CD8-positive, alpha-beta memory T cell (primary cell): ENCODE measurements around the gene CLASP1. TPM values are rescaled to one million over a fixed set of nuclear protein-coding genes. Genes with fewer than 3 reads are reported as not detected.

ENCODE experiments used
- CTCF ChIA-PET: fragments of 350-600 bp; sonication (Branson Sonifier 250); formaldehyde crosslinking; loops from one replicate; lab custom pipeline; 2021; ENCODE audit warnings: antibody characterized with exemption; lab: Charles Lee
- POLR2A ChIA-PET: fragments of 350-600 bp; sonication (Branson Sonifier 250); formaldehyde crosslinking; loops from one replicate; lab custom pipeline; 2021; ENCODE audit warnings: antibody characterized with exemption; lab: Charles Lee
- DNase-seq, 5 donors: peaks; one replicate each; pipeline versions ENCODE4 v3.0.0 to v3.0.0-alpha.2; 2020 to 2022; ENCODE audit warnings: mixed read lengths in 1 of 5
- H3K27ac ChIP-seq: one replicate; pipeline ENCODE4 v1.7.0; 2013; ENCODE audit warnings: low read depth, mild to moderate bottlenecking, low read length, moderate library complexity
- H3K27me3 ChIP-seq: 2 replicates; pipeline ENCODE4 v1.7.0; 2013; ENCODE audit warnings: low read length, mild to moderate bottlenecking; ENCODE audit not compliant: insufficient read depth, poor library complexity, severe bottlenecking
- H3K36me3 ChIP-seq: 2 replicates; pipeline ENCODE4 v1.7.0; 2013; ENCODE audit warnings: mild to moderate bottlenecking, low read length, moderate library complexity; ENCODE audit not compliant: insufficient read depth
- H3K4me1 ChIP-seq: 2 replicates; pipeline ENCODE4 v1.7.0; 2013; ENCODE audit warnings: mild to moderate bottlenecking, low read length, moderate library complexity; ENCODE audit not compliant: insufficient read depth
- H3K4me3 ChIP-seq: 2 replicates; pipeline ENCODE4 v1.7.0; 2013; ENCODE audit warnings: mild to moderate bottlenecking, low read length
- H3K9me3 ChIP-seq: 2 replicates; pipeline ENCODE4 v1.7.0; 2013; ENCODE audit warnings: mild to moderate bottlenecking, low read length
- H3K27ac Mint-ChIP-seq, 8 donors: one replicate each; pipeline ENCODE4 v1.8.0; 2020 to 2021; ENCODE audit warnings: mixed read lengths in 8 of 8, mild to moderate bottlenecking in 6 of 8, inconsistent platforms in 3 of 8, moderate library complexity in 3 of 8
- H3K27me3 Mint-ChIP-seq, 2 donors: one replicate each; pipeline ENCODE4 v1.8.0; 2020 to 2021; ENCODE audit warnings: mixed read lengths in 2 of 2, mild to moderate bottlenecking in 1 of 2, moderate library complexity in 1 of 2
- H3K36me3 Mint-ChIP-seq, 3 donors: one replicate each; pipeline ENCODE4 v1.8.0; 2020 to 2021; ENCODE audit warnings: mixed read lengths in 3 of 3, inconsistent platforms in 1 of 3, mild to moderate bottlenecking in 1 of 3
- H3K4me1 Mint-ChIP-seq, 3 donors: one replicate each; pipeline ENCODE4 v1.8.0; 2020 to 2021; ENCODE audit warnings: mixed read lengths in 3 of 3, inconsistent platforms in 1 of 3, mild to moderate bottlenecking in 1 of 3
- H3K4me3 Mint-ChIP-seq, 7 donors: one replicate each; pipeline ENCODE4 v1.8.0; 2020 to 2021; ENCODE audit warnings: mixed read lengths in 7 of 7, mild to moderate bottlenecking in 6 of 7, moderate library complexity in 4 of 7, inconsistent platforms in 2 of 7
- H3K9me3 Mint-ChIP-seq, 5 donors: one replicate each; pipeline ENCODE4 v1.8.0; 2020 to 2022; ENCODE audit warnings: mixed read lengths in 5 of 5, mild to moderate bottlenecking in 3 of 5, moderate library complexity in 2 of 5, inconsistent platforms in 1 of 5
- polyA plus RNA-seq: library from polyadenylated mRNA; unstranded; fragments of 300-500 nt; fragmentation: Illumina TruSeq; gene quantifications from one replicate; pipeline ENCODE4 v1.2.3, GENCODE V29; 2021
- total RNA-seq, 2 experiments: library from RNA; stranded (reverse); gene quantifications; one replicate each; pipeline ENCODE4 v1.2.3, GENCODE V29; 2021

Gene CLASP1
- total and polyA plus RNA-seq, 3 experiments from 2014 or later: 22.2 to 66.0 (median 62.6) TPM

GRCh38 chr2:121505005-121505404 is 144.3 kb downstream of the CLASP1 start:
- H3K9me3 ChIP-seq: no peaks in the 10 kb centered on the region
- ChIA-PET POLR2A (no interaction called here), CTCF (no interaction called here)
- Mint-ChIP-seq H3K4me1 (peaks cover 38 to 57% (median 54%) of the 10 kb centered on the region in 3 donors), H3K27me3 (no peaks in the 10 kb centered on the region), H3K36me3 (peaks cover 24 to 81% (median 28%) of the 10 kb centered on the region in 3 donors), H3K4me3 (no peak overlapping the region), H3K9me3 (peaks cover 0 to 6% (median 2%) of the 10 kb centered on the region in 5 donors), H3K27ac (peak overlapping the region in 2 of 8 donors; percentile 20 to 48)
- peaks cover 12% of the 10 kb centered on the region for H3K36me3 ChIP-seq
- no peaks in the 10 kb centered on the region for H3K27me3 ChIP-seq
- DNase-seq: no peak
- no peaks in the 10 kb centered on the region for H3K4me1 ChIP-seq
- H3K27ac ChIP-seq: no peak overlapping the region
- H3K4me3 ChIP-seq: no peak overlapping the region

- H3K36me3 ChIP-seq: peaks cover 12% of the 10 kb centered on the region
- no peak for DNase-seq
- CTCF ChIA-PET: no interaction called here
- Mint-ChIP-seq H3K36me3 (peaks cover 26 to 82% (median 32%) of the 10 kb centered on the region in 3 donors), H3K27me3 (no peaks in the 10 kb centered on the region), H3K9me3 (peaks cover 0 to 6% (median 2%) of the 10 kb centered on the region in 5 donors), H3K27ac (peak overlapping the region in 2 of 8 donors; percentile 4 to 52), H3K4me1 (peaks cover 37 to 59% (median 55%) of the 10 kb centered on the region in 3 donors), H3K4me3 (no peak overlapping the region)
- no peak overlapping the region for H3K4me3 ChIP-seq
- no peaks in the 10 kb centered on the region for H3K4me1 ChIP-seq
- no peaks in the 10 kb centered on the region for H3K27me3 ChIP-seq
- POLR2A ChIA-PET: no interaction called here
- no peak overlapping the region for H3K27ac ChIP-seq
- no peaks in the 10 kb centered on the region for H3K9me3 ChIP-seq
These were observed 144.9 kb downstream of the CLASP1 start for GRCh38 chr2:121504316-121504715.

GRCh38 chr2:121502781-121503180 is 146.5 kb downstream of the CLASP1 start:
- Mint-ChIP-seq H3K27ac (peak overlapping the region in 1 of 8 donors; percentile 6), H3K27me3 (no peaks in the 10 kb centered on the region), H3K36me3 (peaks cover 24 to 80% (median 32%) of the 10 kb centered on the region in 3 donors), H3K9me3 (peaks cover 0 to 2% (median 0%) of the 10 kb centered on the region in 5 donors), H3K4me3 (no peak overlapping the region), H3K4me1 (peaks cover 32 to 51% (median 43%) of the 10 kb centered on the region in 3 donors)
- ChIA-PET CTCF (no interaction called here), POLR2A (no interaction called here)
- Histone ChIP-seq H3K9me3 (no peaks in the 10 kb centered on the region), H3K36me3 (peaks cover 12% of the 10 kb centered on the region), H3K27ac (no peak overlapping the region), H3K4me3 (no peak overlapping the region), H3K27me3 (no peaks in the 10 kb centered on the region), H3K4me1 (no peaks in the 10 kb centered on the region)
- DNase-seq: no peak

- no peak overlapping the region for H3K27ac Mint-ChIP-seq
- peaks cover 24 to 78% (median 32%) of the 10 kb centered on the region in 3 donors for H3K36me3 Mint-ChIP-seq
- POLR2A ChIA-PET: no interaction called here
- no peaks in the 10 kb centered on the region for H3K4me1 ChIP-seq
- no peaks in the 10 kb centered on the region for H3K9me3 Mint-ChIP-seq
- CTCF ChIA-PET: no interaction called here
- no peaks in the 10 kb centered on the region for H3K27me3 Mint-ChIP-seq
- no peak overlapping the region for H3K4me3 Mint-ChIP-seq
- H3K27me3 ChIP-seq: no peaks in the 10 kb centered on the region
- no peaks in the 10 kb centered on the region for H3K9me3 ChIP-seq
- no peak overlapping the region for H3K27ac ChIP-seq
- peaks cover 12% of the 10 kb centered on the region for H3K36me3 ChIP-seq
- DNase-seq: no peak
- H3K4me1 Mint-ChIP-seq: peaks cover 29 to 46% (median 40%) of the 10 kb centered on the region in 3 donors
- H3K4me3 ChIP-seq: no peak overlapping the region
These were observed 147.0 kb downstream of the CLASP1 start for GRCh38 chr2:121502246-121502645.

GRCh38 chr2:121501554-121501953 is 147.7 kb downstream of the CLASP1 start:
- Histone ChIP-seq H3K27ac (no peak overlapping the region), H3K27me3 (no peaks in the 10 kb centered on the region), H3K9me3 (no peaks in the 10 kb centered on the region), H3K36me3 (peaks cover 15% of the 10 kb centered on the region), H3K4me3 (no peak overlapping the region), H3K4me1 (no peaks in the 10 kb centered on the region)
- peaks cover 23 to 42% (median 40%) of the 10 kb centered on the region in 3 donors for H3K4me1 Mint-ChIP-seq
- peak overlapping the region in 1 of 8 donors; percentile 29 for H3K27ac Mint-ChIP-seq
- peaks cover 24 to 80% (median 28%) of the 10 kb centered on the region in 3 donors for H3K36me3 Mint-ChIP-seq
- ChIA-PET CTCF (no interaction called here), POLR2A (interaction anchor here (0.6 kb wide), 1 partner anchor 144 kb away, joined by 3 read pairs; no protein-coding TSS in a partner anchor)
- H3K27me3 Mint-ChIP-seq: no peaks in the 10 kb centered on the region
- no peaks in the 10 kb centered on the region for H3K9me3 Mint-ChIP-seq
- no peak for DNase-seq
- H3K4me3 Mint-ChIP-seq: no peak overlapping the region

- Histone ChIP-seq H3K4me3 (no peak overlapping the region), H3K27me3 (no peaks in the 10 kb centered on the region), H3K4me1 (no peaks in the 10 kb centered on the region), H3K9me3 (no peaks in the 10 kb centered on the region), H3K36me3 (peaks cover 19% of the 10 kb centered on the region), H3K27ac (no peak overlapping the region)
- Mint-ChIP-seq H3K27me3 (no peaks in the 10 kb centered on the region), H3K4me1 (peaks cover 21 to 41% (median 40%) of the 10 kb centered on the region in 3 donors), H3K9me3 (no peaks in the 10 kb centered on the region), H3K27ac (peak overlapping the region in 3 of 8 donors; percentile 40 to 53 (median 52)), H3K4me3 (peak overlapping the region in 1 of 7 donors; percentile 26), H3K36me3 (peaks cover 24 to 79% (median 24%) of the 10 kb centered on the region in 3 donors)
- DNase-seq: no peak
- ChIA-PET CTCF (no interaction called here), POLR2A (no interaction called here)
These were observed 148.2 kb downstream of the CLASP1 start for GRCh38 chr2:121501031-121501430.

GRCh38 chr2:121498731-121499130 is 150.5 kb downstream of the CLASP1 start:
- Histone ChIP-seq H3K4me1 (no peaks in the 10 kb centered on the region), H3K27ac (no peak overlapping the region), H3K36me3 (peaks cover 21% of the 10 kb centered on the region), H3K9me3 (no peaks in the 10 kb centered on the region), H3K4me3 (no peak overlapping the region), H3K27me3 (no peaks in the 10 kb centered on the region)
- Mint-ChIP-seq H3K27me3 (no peaks in the 10 kb centered on the region), H3K36me3 (peaks cover 26 to 72% (median 30%) of the 10 kb centered on the region in 3 donors), H3K27ac (no peak overlapping the region), H3K4me3 (no peak overlapping the region), H3K4me1 (peaks cover 15 to 40% (median 33%) of the 10 kb centered on the region in 3 donors), H3K9me3 (no peaks in the 10 kb centered on the region)
- no peak for DNase-seq
- CTCF ChIA-PET: no interaction called here
- POLR2A ChIA-PET: no interaction called here

GRCh38 chr2:121492409-121492808 is 156.9 kb downstream of the CLASP1 start:
- no peaks in the 10 kb centered on the region for H3K9me3 Mint-ChIP-seq

More at GRCh38 chr2:121492409-121492808, 156.9 kb downstream of the CLASP1 start:
- POLR2A ChIA-PET: no interaction called here
- no peak for DNase-seq
- Mint-ChIP-seq H3K27me3 (no peaks in the 10 kb centered on the region), H3K27ac (no peak overlapping the region), H3K4me1 (peaks cover 36 to 46% (median 39%) of the 10 kb centered on the region in 3 donors), H3K36me3 (peaks cover 4 to 30% (median 6%) of the 10 kb centered on the region in 3 donors), H3K4me3 (no peak overlapping the region)
- no peak overlapping the region for H3K4me3 ChIP-seq
- H3K36me3 ChIP-seq: peaks cover 9% of the 10 kb centered on the region
- peaks cover 22% of the 10 kb centered on the region for H3K4me1 ChIP-seq
- no peaks in the 10 kb centered on the region for H3K9me3 ChIP-seq
- CTCF ChIA-PET: no interaction called here
- no peaks in the 10 kb centered on the region for H3K27me3 ChIP-seq
- H3K27ac ChIP-seq: no peak overlapping the region
